ENCODE results near the gene PKNOX2.

GRCh38 chr11:125132071-125132470, 32.5 kb upstream of the PKNOX2 start:
- no peak for TF ChIP-seq FOXA1 (IDR thresholded peaks at IDR 0.05)
- no peak for TF ChIP-seq SP1 (IDR thresholded peaks at IDR 0.05)
- TF ChIP-seq CTCF (IDR thresholded peaks at IDR 0.05; ENCODE audit: low read depth, low read length, missing input control): no peak
- no peak for TF ChIP-seq ATF3 (IDR thresholded peaks at IDR 0.05)
- no peak for TF ChIP-seq ZBTB33 (IDR thresholded peaks at IDR 0.05)
- TF ChIP-seq GABPA (IDR thresholded peaks at IDR 0.05 in 1 of 2, conservative IDR thresholded peaks at IDR 0.05 in 1 of 2): no peak
- TF ChIP-seq YY1 (IDR thresholded peaks at IDR 0.05): no peak
- TF ChIP-seq MAX (IDR thresholded peaks at IDR 0.05): no peak
- no peak for TF ChIP-seq TAF1 (conservative IDR thresholded peaks at IDR 0.05)
- no peak for TF ChIP-seq RAD21 (IDR thresholded peaks at IDR 0.05)
- TF ChIP-seq RXRA (IDR thresholded peaks at IDR 0.05): no peak
